Omental fat pad (tissue), 4 donors: ENCODE measurements around the gene ZNF45. TPM values are rescaled to one million over a fixed set of nuclear protein-coding genes. Genes with fewer than 3 reads are reported as not detected.
A peak's percentile ranks its signal among the peaks of the same experiment; 100 is the strongest.
"Not testable (repeated sequence)": the region's sequence is repeated elsewhere in the genome, so short reads cannot be mapped to it uniquely, and the experiment has no call there.

Experiments
- ATAC-seq: fragments of 150-250 bp; one replicate; pipeline ENCODE4 v1.9.1; 2016; ENCODE audit warnings: mild to moderate bottlenecking, moderate library complexity; ENCODE audit not compliant: low FRiP score
- DNase-seq: peaks from one replicate; pipeline ENCODE4 v3.0.0-alpha.2; 2019; ENCODE audit warnings: low spot score
- CTCF ChIP-seq, 3 donors: fragments of 450-650 bp; IDR thresholded peaks; one replicate each; pipeline ENCODE4 v1.5.1; 2016 to 2017; ENCODE audit warnings: antibody characterized with exemption in 3 of 3, mild to moderate bottlenecking in 3 of 3, moderate library complexity in 2 of 3
- total RNA-seq, 4 donors: library from RNA; depleted of rRNA; stranded (reverse); fragments of >200 nt; gene quantifications; one replicate each; pipeline ENCODE4 v1.1.0, GENCODE V29; 2016

Gene ZNF45
- total RNA-seq, 4 donors from 2014 or later, result 5.4 to 17.2 (median 12.3) TPM

DNA sequence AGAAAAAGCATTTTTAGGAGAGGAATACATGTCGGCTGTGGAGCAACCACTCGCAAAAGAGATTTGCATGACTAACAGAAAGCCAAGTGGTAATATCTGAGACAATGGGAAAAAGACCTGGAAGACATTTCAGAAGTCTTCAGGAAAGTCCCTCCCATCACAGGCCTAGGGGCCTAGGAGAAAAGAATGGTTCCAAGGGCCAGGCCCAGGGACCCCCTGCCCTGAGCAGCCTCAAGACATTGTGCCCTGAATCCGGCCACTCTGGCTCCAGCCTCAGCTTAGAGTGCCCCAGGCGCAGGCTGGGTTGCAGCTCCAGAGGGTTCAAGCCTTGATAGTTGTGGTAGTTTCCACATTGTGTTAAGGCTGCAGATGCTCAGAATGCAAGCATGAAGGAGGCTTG is 25.3 kb upstream of the ZNF45 start:
- DNase-seq (no peak), ATAC-seq (no peak)
- no peak for TF ChIP-seq CTCF (IDR thresholded peaks at IDR 0.05)

GRCh38 chr19:43957891-43958290 is 22.8 kb upstream of the ZNF45 start:
- no peak for TF ChIP-seq CTCF (IDR thresholded peaks at IDR 0.05)

GRCh38 chr19:43956827-43957226 is 21.7 kb upstream of the ZNF45 start:
- TF ChIP-seq CTCF (IDR thresholded peaks at IDR 0.05), result no peak
- ATAC-seq, result no peak
- DNase-seq, result no peak

More at GRCh38 chr19:43957891-43958290, 22.8 kb upstream of the ZNF45 start:
- ATAC-seq (no peak), DNase-seq (no peak)

- ATAC-seq (peak; percentile 98), DNase-seq (peak; percentile 75)
- TF ChIP-seq CTCF (IDR thresholded peaks at IDR 0.05), result no peak
These were observed 16.0 kb upstream of the ZNF45 start, which contains the start of gene ZNF221 for GRCh38 chr19:43950834-43951645. TSS of gene ZNF221 (plus strand) at chr19:43951228. CDS start at chr19:43962727, 11,499 bp downstream.

- ATAC-seq, DNase-seq: not testable (repeated sequence)
These were observed 14.7 kb upstream of the ZNF45 start for GRCh38 chr19:43949803-43950202.

DNA sequence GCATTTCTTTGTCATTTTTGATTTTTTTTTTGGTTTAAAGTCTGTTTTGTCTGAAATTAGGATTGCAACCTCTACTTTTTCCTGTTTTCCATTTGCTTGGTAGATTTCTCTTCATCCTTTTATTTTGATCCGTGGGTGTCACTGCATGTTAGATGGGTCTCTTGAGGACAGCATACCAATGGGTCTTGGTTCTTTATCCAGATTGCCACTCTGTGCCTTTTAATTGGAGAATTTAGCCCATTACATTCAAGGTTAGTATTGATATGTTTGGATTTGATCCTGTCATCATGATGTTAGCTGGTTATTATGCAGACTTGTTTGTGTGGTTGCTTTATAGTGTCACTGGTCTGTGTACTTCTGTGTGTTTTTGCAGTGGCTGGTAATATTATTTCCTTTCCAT is 12.3 kb upstream of the ZNF45 start:
- not testable (repeated sequence) for DNase-seq, ATAC-seq

- TF ChIP-seq CTCF (IDR thresholded peaks at IDR 0.05), result no peak
- no peak for DNase-seq
- no peak for ATAC-seq
These were observed 6.1 kb upstream of the ZNF45 start for GRCh38 chr19:43941209-43941608.

DNA sequence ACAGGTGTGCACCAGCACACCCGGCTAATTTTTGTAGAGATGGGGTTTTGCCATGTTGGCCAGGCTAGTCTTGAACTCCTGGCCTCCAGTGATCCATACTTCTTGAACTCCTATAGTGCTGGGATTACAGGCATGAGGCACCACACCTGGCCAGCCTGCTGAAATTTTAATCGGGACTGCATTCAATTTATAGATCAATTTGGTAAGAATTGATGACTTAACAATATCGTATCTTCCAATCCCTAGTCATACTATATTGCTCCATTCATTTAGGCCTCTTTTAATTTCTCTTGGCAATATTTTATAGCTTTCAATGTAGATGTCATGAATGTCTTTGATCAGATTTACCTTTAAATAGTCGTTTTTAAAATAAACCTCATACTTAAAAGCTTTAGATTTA is 5.6 kb upstream of the ZNF45 start:
- DNase-seq, result no peak
- TF ChIP-seq CTCF (IDR thresholded peaks at IDR 0.05), result no peak
- no peak for ATAC-seq
